ENCODE measurements around the gene ABCC1. TPM values are rescaled to one million over a fixed set of nuclear protein-coding genes. Genes with fewer than 3 reads are reported as not detected.

ABCC1 gene
- total RNA-seq, 1 experiment from 2014 or later, result 48.0 TPM

- Histone ChIP-seq H3K4me3 (no peak overlapping the region), H3K9me3 (no peaks in the 10 kb centered on the region), H3K36me3 (peaks cover 85% of the 10 kb centered on the region), H3K27me3 (no peaks in the 10 kb centered on the region)
- no peak for DNase-seq
Measured at GRCh38 chr16:16111639-16112038, 162.2 kb downstream of the ABCC1 start.

GRCh38 chr16:16112450-16113053 lies 163.1 kb downstream of the ABCC1 start:
- Histone ChIP-seq H3K36me3 (peaks cover 85% of the 10 kb centered on the region), H3K9me3 (no peaks in the 10 kb centered on the region), H3K27me3 (no peaks in the 10 kb centered on the region), H3K4me3 (no peak overlapping the region)
- no peak for DNase-seq

GRCh38 chr16:16113076-16113475 lies 163.7 kb downstream of the ABCC1 start:
- peaks cover 89% of the 10 kb centered on the region for H3K36me3 ChIP-seq

GRCh38 chr16:16116841-16117240 lies 167.4 kb downstream of the ABCC1 start:
- no peaks in the 10 kb centered on the region for H3K9me3 ChIP-seq
- H3K4me3 ChIP-seq, result no peak overlapping the region
- H3K36me3 ChIP-seq, result peaks cover 94% of the 10 kb centered on the region
- no peak for DNase-seq
- H3K27me3 ChIP-seq, result no peaks in the 10 kb centered on the region

More at GRCh38 chr16:16113076-16113475, 163.7 kb downstream of the ABCC1 start:
- H3K9me3 ChIP-seq, result no peaks in the 10 kb centered on the region
- no peaks in the 10 kb centered on the region for H3K27me3 ChIP-seq
- H3K4me3 ChIP-seq, result no peak overlapping the region
- no peak for DNase-seq

DNA sequence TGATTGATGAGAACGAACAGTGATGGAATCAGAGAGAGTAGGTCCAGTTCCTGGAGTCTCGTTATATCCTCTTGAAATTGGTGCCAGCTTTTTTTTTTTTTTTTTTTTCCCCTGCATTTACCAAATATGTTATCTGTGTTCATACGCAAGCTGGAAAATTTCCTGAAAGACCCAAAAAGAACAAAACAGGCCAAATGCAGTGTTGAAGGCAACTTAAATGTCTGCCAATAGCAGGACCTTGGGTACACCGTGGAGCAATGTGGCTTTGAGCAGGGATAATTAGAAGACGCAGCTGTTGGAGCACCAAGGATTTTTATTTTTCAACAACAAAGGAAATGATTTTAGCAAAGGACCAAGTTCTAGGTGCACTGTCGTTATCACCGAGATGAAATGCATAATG lies 168.9 kb downstream of the ABCC1 start:
- 0 out of 2 replicates have a peak, but pooled peaks cover 3% of the 10 kb centered on the region for H3K9me3 ChIP-seq
- peaks cover 94% of the 10 kb centered on the region for H3K36me3 ChIP-seq
- no peak overlapping the region for H3K4me3 ChIP-seq
- no peak for DNase-seq
- H3K27me3 ChIP-seq, result no peaks in the 10 kb centered on the region

DNA sequence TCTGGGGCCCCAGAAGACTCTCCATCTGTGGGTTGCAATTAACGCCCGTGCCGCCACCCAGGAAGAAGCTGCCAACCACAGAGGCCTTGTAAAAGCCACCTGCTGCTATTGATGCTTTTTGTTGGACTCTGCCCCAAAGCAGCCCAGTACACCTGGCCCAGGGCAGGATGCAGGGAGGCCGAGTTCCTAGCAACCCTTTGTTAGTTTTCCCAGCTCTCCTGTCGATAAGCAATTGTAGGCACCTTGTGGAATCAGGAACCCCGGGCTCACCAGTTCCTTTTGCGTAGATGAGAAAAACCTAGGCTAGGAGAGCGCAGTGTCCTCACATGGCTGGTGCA lies 170.6 kb downstream of the ABCC1 start:
- DNase-seq, result no peak
- Histone ChIP-seq H3K9me3 (peaks cover 12% of the 10 kb centered on the region; the same call in 1 of the 2 replicates), H3K36me3 (peaks cover 100% of the 10 kb centered on the region), H3K4me3 (no peak overlapping the region), H3K27me3 (no peaks in the 10 kb centered on the region)

DNA sequence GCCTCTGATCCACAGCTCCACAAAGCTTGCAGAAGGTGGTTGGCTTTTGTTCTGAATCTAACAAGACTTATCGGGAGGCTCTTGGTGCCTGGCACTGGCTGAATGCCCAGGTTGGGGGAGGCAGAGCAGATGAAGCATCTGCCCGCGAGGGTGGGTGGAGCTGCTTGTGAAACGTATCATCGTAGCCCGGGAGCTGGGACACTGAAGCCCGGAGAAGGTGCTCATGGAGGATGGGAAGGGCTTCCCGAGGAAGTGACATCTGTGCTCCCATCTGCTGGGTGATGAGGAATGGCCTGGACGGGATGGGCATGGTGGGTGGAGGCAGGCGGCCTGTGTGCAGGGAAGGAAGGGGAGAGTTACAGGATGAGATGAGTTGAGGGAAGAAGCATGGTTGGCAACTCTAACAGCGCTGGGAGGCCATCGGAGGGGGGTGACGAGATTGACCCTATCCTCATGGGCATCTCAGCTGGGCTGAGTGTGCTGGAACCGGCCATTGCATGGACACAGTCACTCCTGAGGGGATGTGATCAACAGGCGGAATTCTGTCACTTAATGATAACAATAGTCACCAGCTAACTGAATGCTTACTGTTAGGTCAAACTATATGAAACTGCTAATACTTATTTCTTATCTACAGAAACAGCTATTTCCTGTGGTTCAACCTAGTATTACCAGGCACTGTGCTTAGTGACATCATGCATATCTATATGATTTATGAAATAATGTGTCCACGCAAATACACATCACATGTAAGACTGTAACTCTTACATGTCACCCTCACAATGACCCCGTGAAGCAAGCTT lies 171.2 kb downstream of the ABCC1 start:
- peaks cover 99% of the 10 kb centered on the region for H3K36me3 ChIP-seq
- H3K27me3 ChIP-seq, result no peaks in the 10 kb centered on the region
- DNase-seq, result no peak
- no peak overlapping the region for H3K4me3 ChIP-seq
- peaks cover 13% of the 10 kb centered on the region; the same call in 1 of the 2 replicates for H3K9me3 ChIP-seq

DNA sequence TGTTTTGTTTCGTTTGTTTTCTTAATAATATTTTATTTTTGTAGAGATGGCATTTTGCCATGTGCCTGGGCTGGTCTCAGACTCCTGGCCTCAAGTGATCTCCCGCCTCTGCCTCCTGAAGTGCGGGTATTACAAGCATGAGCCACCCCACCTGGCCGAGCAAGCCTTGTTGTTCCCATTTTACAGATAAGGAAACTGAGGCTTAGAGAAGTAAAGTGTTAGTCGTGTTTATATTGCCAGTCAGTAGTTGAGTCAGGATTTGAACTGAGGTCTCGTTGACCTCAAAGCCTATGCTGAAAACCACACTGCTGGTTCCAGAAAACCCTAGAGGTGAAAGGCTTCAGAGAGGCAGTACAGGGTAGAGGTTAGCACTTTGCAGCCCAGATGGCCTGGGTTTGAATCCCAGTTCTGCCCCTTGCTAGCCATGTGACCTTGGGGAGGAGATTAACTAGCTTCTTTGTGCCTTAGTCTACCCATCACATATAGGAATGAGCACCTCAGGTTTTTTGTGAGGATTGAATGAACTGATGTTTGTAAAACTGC lies 171.8 kb downstream of the ABCC1 start:
- H3K27me3 ChIP-seq, result no peaks in the 10 kb centered on the region
- no peak for DNase-seq
- H3K9me3 ChIP-seq, result peaks cover 13% of the 10 kb centered on the region; the same call in 1 of the 2 replicates
- no peak overlapping the region for H3K4me3 ChIP-seq
- H3K36me3 ChIP-seq, result peaks cover 98% of the 10 kb centered on the region

GRCh38 chr16:16122264-16122663 lies 172.8 kb downstream of the ABCC1 start:
- Histone ChIP-seq H3K4me3 (no peak overlapping the region), H3K36me3 (peaks cover 98% of the 10 kb centered on the region), H3K27me3 (no peaks in the 10 kb centered on the region), H3K9me3 (peaks cover 13% of the 10 kb centered on the region; the same call in 1 of the 2 replicates)
- DNase-seq, result no peak

- no peak overlapping the region for H3K4me3 ChIP-seq
- peaks cover 13% of the 10 kb centered on the region; the same call in 1 of the 2 replicates for H3K9me3 ChIP-seq
- H3K36me3 ChIP-seq, result peaks cover 96% of the 10 kb centered on the region
- no peak for DNase-seq
- H3K27me3 ChIP-seq, result no peaks in the 10 kb centered on the region
Measured at GRCh38 chr16:16124438-16124837, 175.0 kb downstream of the ABCC1 start.

GRCh38 chr16:16124974-16125373 lies 175.6 kb downstream of the ABCC1 start:
- no peak overlapping the region for H3K4me3 ChIP-seq
- peaks cover 96% of the 10 kb centered on the region for H3K36me3 ChIP-seq
- DNase-seq, result no peak
- H3K9me3 ChIP-seq, result peaks cover 13% of the 10 kb centered on the region; the same call in 1 of the 2 replicates
- no peaks in the 10 kb centered on the region for H3K27me3 ChIP-seq

- no peak overlapping the region for H3K4me3 ChIP-seq
- peaks cover 96% of the 10 kb centered on the region for H3K36me3 ChIP-seq
- no peaks in the 10 kb centered on the region for H3K27me3 ChIP-seq
- DNase-seq, result no peak
- peaks cover 13% of the 10 kb centered on the region; the same call in 1 of the 2 replicates for H3K9me3 ChIP-seq
Measured at GRCh38 chr16:16126896-16127295, 177.5 kb downstream of the ABCC1 start.

DNA sequence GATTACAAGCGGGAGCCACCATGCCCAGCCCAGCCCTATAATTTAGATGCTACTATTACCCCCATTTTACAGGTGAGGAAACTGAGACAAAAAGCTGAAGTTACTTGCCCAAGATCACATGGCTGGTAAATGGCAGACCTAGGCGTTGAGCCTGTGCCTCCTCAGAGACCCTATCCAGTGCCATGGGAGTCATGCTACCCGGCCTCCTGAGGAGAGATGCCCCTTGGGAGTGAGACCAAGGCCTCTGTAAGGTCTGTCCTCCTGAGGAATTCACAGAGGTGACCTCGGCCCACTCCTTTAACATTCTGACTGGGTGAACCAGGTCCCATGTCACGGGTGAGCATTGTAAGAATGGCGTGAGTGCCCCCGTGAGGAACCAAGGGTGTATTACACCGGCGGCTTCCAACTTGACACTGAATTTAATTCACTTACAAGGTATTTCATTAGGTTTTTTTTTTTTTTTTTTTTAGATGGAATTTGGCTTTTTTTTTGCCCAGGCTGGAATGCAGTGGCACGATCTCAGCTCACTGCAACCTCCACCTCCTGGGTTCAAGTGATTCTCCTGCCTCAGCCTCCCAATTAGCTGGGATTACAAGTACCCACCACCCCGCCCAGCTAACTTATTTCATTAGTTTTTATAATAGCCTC lies 178.2 kb downstream of the ABCC1 start:
- H3K9me3 ChIP-seq, result peaks cover 13% of the 10 kb centered on the region; the same call in 1 of the 2 replicates
- no peak overlapping the region for H3K4me3 ChIP-seq
- H3K27me3 ChIP-seq, result no peaks in the 10 kb centered on the region
- peaks cover 92% of the 10 kb centered on the region for H3K36me3 ChIP-seq
- DNase-seq, result peak; percentile 68

- no peak overlapping the region for H3K4me3 ChIP-seq
Measured at GRCh38 chr16:16131204-16131603, 181.8 kb downstream of the ABCC1 start.

DNA sequence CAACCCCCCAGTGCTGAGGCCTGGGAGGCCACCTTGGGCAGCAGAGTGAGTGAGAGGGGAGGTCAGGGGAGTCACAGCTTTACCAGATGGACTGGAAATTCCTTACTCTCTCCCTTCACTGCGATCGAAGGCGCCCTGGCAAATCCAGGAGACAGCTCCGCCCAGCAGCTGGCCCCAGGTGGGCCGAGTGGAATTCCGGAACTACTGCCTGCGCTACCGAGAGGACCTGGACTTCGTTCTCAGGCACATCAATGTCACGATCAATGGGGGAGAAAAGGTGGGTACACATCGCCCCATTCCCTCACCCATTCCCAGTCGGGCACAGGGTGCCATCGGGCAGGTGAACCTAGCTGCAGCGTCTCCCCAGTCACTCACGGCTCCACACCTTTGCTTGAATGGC lies 182.2 kb downstream of the ABCC1 start:
- Histone ChIP-seq H3K4me3 (no peak overlapping the region), H3K36me3 (peaks cover 92% of the 10 kb centered on the region), H3K9me3 (no peaks in the 10 kb centered on the region), H3K27me3 (no peaks in the 10 kb centered on the region)
- no peak for DNase-seq

More at GRCh38 chr16:16131204-16131603, 181.8 kb downstream of the ABCC1 start:
- Histone ChIP-seq H3K27me3 (no peaks in the 10 kb centered on the region), H3K36me3 (peaks cover 92% of the 10 kb centered on the region), H3K9me3 (no peaks in the 10 kb centered on the region)
- no peak for DNase-seq

DNA sequence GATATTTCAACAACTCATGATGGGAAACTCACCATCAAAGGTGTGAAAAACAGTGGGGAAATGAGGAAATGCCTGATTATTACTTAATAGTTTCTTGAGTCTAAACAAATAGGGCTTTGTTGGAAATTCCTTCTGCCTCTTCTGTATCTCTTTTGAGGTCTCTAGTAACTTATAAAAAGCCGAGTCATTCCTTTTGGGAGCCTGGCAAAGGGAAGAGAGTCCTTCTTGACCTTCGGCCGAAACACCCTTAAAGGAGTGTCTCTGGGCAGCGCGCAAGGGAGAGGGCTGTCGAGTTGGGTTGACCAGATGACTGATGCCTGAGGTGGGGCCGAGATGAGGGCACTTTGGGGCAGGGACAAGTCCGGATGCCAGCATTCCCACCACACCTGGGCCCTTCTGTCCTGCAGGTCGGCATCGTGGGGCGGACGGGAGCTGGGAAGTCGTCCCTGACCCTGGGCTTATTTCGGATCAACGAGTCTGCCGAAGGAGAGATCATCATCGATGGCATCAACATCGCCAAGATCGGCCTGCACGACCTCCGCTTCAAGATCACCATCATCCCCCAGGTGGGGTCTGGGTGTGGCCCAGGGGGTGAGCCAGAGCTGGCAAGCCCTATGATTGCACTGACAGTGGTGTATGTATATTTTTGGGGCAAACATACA lies 184.7 kb downstream of the ABCC1 start:
- H3K9me3 ChIP-seq, result no peaks in the 10 kb centered on the region
- no peak for DNase-seq
- H3K4me3 ChIP-seq, result no peak overlapping the region
- H3K27me3 ChIP-seq, result no peaks in the 10 kb centered on the region
- H3K36me3 ChIP-seq, result peaks cover 92% of the 10 kb centered on the region

Measured in MG63 (cell line).